GM19397 (cell line): ENCODE measurements around the gene DNAH3.
"Not testable (repeated sequence)": the region's sequence is repeated elsewhere in the genome, so short reads cannot be mapped to it uniquely, and the experiment has no call there.

Experiments
- ATAC-seq: cut with Tn5 transposase; IDR thresholded peaks from one replicate; pipeline ENCODE4 v1.9.1; 2021; ENCODE audit warnings: mild to moderate bottlenecking, moderate library complexity; ENCODE audit not compliant: unreplicated experiment

Gene DNAH3

DNA sequence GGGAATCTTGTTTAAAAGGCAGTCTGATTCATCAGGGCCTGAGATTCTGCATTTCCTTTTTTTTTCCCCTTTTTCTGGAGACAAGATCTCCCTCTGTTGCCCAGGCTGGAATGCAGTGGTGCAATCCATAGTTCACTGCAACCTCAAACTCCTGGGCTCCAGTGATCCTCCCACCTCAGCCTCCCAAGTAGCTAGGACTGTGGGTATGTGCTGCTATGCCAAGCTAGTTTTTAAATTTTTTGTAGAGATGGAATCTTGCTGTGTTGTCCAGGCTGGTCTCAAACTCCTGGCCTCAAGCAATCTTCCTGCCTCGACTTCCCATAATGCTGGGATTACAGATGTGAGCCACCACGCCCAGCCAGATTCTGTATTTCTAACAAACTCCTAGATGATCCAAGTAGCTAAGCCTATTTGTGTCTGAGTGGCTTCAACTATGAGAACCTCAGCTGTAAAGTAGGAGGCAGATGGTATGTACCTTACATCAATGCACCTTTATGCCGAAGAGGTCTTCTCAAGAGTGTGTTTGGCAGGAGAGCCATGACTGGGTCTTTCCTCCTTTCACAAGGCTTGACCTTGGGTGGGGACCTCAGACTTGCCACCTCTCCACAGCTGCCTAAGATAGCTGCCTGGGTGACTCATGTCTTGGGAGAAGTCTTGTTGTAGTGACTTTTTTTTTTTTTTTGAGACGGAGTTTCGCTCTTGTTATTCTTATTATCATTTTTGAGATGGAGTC is 18.8 kb upstream of the DNAH3 start:
- no peak for ATAC-seq

DNA sequence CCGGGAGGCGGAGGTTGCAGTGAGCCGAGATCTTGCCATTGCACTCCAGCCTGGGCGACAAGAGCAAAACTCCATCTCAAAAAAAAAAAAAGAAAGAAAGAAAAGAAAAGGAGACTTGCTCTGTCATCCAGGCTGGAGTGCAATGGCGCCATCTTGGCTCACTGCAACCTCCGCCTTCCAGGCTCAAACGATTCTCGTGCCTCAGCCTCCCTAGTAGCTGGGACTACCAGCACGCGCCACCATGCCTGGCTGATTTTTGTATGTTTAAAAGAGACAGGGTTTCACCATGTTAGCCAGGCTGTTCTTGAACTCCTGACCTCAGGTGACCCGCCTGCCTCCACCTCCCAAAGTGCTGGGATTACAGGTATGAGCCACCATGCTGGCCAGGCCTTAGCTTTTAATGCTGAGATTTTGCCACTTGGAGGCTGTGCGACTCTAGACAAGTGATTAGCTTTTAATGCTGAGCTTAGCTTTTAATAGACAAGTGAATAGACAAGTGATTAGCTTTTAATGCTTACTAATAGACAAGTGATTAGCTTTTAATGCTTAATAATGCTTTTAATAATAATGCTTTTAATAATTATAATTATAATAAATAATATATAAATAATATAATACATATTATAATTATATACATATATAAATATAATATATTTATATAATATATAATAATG is 17.4 kb upstream of the DNAH3 start:
- ATAC-seq, result no peak

DNA sequence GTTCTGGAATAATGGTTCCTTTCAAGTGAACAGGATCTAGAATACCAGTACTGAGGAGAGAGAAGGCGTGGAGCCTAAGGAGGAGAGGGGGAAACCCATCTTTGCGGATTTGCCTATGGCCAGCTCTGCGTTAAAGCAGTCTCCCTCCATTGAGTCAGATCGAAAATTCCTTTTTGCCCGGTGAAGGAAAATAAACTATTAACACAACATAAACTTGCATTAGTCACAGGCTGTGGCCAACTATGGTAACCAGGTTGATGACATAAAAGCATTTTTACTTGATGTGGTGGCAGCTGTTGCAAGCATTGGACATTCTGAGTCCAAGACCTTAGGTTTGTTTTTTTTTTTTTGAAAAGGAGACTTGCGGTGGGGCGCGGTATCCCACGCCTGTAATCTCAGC is 16.7 kb upstream of the DNAH3 start:
- ATAC-seq, result no peak

DNA sequence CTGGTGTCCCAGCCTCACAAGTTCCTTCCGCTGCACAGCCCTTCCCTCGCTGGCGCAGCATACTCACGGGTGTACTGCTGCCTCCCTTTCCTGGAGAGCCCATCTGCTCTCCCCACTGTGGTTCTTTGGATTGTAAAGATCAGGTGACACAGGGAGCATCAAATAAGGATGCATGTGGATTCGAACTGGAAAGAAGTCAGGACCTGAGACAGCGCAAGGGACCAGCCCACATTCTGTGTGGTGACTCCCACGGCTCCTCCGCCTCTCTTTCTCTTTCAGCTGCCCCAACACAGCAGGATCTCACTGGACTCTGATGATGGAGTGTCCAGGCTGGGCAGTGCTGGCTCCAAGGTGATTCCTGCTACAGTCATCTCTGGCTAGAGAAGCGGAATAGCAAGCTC is 15.9 kb upstream of the DNAH3 start:
- ATAC-seq, result no peak

DNA sequence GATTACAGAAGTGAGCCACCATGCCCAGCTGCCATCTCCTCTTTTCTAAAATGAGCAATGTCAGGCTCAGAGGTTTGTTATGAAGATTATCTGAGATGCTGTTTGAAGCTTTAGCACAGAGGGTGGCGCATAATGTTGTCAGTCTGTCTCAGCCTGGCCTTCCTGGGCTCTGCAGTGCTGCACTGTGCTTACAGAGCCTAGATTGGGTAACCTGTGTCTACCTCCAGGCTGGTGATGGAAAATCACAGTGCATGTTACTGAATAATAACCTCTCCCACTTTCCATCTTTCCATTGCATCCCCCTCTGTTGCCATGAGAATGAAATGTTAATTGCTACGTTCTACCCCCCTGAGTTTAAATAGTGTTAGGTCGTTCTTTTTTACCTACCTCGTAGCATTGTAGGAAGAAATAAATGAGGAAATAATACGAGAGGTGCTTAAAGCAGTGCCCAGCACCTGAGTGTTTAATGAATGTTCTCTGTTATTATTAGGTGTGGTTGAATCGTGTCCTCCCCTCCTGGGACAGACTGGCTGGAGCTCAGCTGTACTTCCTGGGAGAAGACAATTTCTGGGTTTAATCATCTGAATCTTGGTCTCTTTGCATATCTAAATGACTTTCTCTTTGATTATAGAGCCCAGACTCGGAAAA is 14.0 kb upstream of the DNAH3 start:
- ATAC-seq, result no peak

DNA sequence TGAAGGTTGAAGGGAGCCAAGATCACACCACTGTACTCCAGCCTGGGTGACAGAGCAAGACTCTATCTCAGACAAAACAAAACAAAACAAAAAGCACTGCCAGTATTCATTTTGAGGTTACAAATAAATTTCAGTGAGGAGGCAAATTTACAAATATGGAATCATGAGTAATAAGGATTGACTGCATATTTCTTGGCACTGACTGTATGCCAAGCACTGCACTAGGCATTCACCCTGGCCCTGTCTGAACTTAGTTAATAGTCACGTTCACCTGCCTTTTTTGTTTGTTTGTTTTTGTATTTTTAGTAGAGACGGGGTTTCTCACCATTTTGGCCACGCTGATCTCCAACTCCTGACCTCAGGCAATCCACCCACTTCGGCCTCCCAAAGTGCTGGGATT is 12.9 kb upstream of the DNAH3 start:
- ATAC-seq, result no peak

DNA sequence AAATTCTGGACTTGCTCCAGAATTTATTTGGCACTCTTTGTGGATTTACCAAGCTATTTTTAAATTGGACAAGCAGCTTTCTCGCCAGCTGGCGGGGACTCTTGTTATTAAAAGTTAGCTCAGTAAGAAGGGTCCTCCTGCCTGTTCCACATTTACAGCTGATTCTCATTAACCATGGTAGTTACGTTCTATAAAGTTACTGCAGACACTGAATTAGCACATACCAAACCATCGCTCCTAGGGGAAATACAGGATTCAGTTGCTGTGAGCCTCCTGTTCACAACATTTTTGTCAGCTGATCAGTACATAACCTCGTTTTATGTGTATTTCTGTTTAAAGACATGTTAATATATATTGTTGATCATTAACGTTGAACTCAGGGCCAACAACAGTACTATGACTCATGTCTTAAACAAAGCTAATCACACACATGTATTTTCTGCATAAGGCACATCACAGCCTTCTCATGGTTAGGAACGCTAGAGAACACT is 12.1 kb upstream of the DNAH3 start:
- no peak for ATAC-seq

DNA sequence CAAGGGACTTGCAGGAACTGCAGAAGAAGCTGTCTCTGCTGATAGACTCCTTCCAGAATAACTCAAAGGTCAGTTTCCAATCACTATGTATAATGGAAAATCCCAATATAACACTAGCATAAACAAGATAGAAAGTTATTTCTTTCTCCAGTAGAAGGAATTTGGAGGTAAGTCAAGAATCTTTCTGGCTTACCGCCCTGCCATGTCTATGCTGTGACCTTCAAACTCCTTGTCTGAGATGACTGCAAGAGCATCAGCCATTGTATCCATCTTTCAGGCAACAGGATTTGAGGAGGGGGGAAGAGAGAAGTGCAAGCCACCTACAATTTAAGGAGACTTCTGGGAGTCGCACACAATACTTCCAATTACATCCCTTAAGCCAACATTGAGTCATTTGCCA is 10.6 kb upstream of the DNAH3 start:
- no peak for ATAC-seq

DNA sequence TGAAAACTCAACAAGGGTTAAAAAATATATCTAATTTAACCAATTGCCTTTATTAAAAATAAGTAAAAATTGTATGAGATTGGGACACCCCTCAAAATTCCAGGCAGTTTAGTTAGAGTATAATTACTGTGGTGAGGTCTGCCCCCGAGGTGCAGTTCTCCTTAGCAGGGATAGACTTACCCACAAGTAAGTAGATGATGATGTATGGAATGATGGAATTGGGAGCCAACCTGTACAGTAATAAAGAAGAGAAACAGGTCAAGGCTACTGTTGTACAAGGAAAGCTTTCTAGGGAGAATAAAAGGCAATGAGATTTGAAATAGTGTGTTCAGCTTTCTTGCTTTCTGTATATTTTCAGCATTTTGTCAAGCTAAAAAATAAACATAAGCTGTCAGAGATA is 9.6 kb upstream of the DNAH3 start:
- ATAC-seq, result no peak

DNA sequence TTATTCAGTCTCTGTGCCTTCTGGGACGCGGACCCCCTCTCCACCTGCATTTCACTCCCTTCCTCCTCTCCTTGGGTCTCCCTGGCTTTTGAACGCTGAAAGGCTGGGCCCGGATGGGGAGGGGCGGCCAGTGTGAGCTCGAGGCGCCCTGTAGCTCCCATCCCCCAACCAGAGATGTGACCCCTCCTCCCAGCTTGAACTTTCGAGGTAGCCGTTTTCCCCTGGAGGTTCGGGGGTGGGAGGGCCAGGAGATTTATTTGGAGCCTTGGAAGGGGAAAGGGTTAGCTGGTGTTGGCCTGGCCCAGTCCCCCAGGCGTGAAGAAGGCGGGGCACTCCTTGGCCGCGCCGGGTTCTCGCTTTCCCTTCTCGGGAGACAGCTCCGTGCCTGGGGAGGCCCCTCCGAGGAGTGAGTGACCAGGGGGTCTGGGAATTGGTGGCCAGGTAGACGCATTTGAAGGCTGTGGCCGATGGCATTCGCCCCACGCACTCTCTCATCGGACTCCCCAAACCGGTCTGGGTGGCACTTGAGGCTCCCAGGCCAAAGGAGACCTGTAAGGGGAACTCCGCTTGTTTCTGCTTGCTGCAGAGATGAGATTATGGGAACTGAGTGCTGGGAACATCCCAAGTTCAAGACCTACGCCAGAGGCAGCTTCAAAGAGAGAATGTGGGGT is 8.8 kb upstream of the DNAH3 start:
- ATAC-seq, result no peak

DNA sequence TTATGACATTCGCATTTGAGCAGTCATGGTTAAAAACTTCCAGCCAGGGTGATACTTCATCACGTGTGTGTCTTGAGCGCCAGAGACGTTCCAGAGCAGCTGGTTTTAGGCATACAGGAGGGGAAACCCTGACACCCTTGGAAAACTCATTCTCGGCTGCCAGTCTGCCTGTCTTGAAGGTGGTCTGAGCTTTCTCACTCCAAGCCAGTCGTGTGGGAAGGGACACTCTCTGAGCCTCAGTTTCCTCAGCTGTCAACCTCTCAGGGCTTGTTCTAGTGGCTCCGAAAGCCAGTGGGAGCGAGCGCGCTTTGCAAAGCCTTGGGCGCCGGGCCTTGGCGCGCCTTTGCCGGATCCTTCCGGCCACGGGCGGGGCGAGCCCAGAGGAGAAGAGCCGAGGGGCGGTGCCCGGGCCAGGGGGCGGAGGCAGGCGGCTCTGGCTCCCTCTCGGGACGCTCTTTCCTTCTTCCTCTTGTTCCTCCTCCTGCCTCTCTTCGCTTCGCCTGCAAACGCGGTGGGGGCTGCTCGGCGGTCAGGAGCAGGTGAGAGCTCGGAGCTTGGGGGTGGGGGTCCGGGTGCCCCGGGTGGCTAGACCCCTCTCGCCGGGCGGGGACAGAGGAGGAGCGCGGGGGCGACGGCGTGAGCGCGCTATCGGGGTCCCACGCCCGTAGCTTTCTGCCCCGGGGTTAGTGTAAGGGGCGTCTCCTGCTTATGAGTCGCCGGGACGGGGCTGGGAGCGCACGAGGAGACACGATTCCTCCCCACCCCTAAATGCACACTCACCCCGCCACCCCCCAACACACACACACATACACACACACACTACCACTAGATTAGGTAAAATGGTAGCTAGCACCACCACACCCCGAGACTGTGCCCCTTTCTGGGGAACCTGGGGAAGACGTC is 7.8 kb upstream of the DNAH3 start, which contains the start of gene LDAF1:
TSS of gene LDAF1 (plus strand) at position 467 of the 903 bp plus-strand sequence. CDS start 2,509 bp downstream, outside the sequence.
- ATAC-seq, result peak; percentile 85

DNA sequence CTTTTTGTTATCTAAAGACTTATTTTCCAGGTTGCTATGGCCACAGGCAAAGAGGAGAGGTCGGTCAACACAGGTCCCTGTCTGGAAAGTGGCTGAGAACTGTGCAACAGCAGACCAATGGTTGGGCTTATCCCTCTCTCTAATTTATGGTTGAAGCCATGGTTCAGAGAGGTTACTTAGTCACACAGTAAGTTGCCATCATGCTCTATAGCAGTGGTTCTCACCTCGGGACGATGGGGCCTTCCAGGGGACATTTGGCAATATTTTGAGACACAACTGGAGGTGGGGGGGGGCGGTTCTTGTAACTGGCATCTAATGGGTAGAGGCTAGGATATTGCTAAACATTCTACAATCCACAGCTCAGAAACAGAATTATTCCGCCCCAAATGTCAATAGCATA is 7.0 kb upstream of the DNAH3 start:
- ATAC-seq, result no peak

DNA sequence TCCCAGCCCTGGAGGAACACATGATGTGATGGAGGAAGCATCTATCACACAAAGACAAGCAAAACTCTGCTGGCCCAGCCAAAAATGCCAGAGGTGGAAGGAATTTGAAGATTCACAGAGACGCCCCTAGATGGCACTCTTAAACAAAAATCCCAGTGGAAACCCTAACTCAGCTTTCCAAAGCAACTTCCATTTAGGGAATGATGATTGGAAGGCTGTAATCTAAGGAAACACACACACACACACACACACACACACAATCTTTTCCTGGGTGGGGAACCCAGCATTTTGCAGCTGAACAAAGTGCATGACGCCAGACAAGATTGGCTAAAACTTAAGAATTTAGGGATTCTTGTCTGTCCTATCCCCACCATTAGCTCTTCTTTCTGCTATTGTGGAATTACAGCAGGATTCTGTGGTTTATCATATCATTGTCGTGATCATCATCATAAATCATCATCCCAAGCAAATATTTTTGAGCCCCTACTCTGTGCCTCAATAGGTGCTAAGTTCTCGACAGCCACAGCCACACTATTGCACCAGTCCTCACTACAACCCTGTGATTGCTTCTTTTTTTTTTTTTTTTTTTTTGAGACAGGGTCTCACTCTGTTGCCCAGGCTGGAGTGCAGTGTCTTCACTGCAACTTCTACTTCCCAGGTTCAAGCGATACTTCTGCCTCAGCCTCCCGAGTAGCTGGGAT is 6.3 kb upstream of the DNAH3 start:
- ATAC-seq, result no peak

DNA sequence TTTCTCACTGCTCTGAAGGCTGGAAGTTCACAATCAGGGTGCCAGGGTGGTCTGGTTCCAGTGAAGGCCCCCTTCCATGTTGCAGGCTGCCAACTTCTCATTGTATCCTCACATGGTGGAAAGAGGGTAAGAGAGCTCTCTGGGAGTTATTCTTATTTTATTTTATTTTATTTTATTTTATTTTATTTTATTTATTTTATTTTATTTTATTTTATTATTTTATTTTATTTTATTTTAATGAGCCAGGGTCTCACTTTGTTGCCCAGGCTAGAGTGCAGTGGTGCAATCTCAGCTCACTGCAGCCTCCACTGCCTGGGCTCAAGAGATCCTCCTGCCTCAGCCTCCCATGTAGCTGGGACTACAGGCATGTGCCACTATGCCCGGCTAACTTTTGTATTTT is 5.4 kb upstream of the DNAH3 start:
- ATAC-seq, result not testable (repeated sequence)

DNA sequence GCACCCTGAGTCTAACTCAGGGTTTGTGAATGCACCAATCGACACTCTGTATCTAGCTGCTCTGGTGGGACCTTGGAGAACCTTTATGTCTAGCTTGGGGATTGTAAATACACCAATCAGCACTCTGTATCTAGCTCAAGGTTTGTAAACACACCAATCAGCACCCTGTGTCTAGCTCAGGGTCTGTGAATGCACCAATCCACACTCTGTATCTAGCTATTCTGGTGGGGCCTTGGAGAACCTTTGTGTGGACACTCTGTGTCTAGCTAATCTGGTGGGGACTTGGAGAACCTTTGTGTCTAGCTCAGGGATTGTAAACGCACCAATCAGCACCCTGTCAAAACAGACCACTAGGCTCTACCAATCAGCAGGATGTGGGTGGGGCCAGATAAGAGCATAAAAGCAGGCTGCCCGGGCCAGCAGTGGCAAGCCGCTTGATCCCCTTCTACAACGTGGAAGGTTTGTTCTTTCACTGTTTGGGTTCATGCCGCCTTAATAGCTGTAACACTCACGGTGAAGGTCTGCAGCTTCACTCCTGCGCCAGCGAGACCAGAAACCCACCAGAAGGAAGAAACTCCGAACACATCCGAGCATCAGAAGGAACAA is 2.6 kb upstream of the DNAH3 start:
- not testable (repeated sequence) for ATAC-seq

DNA sequence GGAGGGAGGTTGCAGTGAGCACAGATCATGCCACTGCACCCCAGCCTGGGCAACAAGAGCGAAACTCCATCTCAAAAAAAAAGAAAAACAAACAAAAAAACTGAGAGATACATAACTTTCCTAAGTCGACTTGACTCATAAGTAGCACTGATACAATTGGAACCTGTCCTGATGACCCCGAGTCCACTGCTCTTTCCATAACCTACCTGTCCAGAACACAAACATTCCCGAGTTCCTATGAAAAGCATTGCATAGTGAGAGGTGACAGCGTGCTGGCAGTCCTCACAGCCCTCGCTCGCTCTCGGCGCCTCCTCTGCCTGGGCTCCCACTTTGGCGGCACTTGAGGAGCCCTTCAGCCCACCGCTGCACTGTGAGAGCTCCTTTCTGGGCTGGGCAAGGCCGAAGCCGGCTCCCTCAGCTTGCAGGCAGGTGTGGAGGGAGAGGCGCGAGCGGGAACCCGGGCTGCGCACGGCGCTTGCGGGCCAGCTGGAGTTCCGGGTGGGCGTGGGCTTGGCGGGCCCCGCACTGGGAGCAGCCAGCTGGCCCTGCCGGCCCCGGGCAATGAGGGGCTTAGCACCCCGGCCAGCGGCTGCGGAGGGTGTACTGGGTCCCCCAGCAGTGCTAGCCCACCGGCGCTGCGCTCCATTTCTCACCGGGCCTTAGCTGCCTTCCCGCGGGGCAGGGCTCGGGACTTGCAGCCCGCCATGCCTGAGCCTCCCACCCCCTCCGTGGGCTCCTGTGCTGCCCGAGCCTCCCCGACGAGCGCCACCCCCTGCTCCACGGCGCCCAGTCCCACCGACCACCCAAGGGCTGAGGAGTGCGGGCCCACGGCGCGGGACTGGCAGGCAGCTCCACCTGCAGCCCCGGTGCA is 1.7 kb upstream of the DNAH3 start:
- not testable (repeated sequence) for ATAC-seq

DNA sequence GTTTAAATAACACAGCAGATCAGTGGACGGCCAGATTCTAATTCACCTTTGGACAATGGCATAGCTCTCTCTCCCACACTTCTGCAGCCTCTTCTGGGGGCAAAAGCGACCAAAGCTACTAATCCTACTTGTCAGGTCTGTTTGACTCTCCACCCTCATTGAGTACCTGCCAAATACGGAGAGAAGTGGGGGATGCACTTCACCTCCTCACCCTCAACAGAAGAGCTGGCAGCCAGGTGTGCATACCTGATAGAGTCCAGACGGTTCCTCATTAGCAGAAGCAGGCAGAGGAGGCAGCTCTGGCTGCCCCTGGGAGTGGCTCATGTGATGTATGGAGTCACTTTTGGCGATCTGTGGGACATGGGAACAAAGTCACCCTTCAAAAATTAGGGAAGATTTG is 4.9 kb downstream of the DNAH3 start:
- ATAC-seq, result no peak

DNA sequence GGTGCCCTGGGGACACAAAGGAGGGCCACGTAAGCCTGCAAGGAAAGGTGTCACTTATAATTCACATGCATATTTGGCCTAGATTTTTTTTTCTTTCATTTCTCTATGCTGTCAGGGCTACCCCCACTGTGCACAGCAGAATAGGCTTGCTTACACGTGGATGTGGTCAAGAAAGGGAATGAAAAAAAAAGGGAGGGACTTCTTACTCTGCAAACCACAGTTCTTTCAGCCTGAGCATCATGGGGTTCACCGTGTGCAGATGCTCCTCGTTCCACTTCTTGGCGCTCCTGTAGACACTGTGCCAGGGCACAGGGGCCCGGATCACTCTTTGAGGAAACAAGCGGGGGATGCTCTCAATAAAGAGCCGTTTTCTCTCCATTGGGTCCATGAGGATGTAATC is 16.6 kb downstream of the DNAH3 start:
- no peak for ATAC-seq
